Endothelial cell of umbilical vein (primary cell): ENCODE data around the gene NSD1. TPM values are rescaled to one million over a fixed set of nuclear protein-coding genes. Genes with fewer than 3 reads are reported as not detected.

Experiments used
- BruUV-seq: library from RNA; stranded (reverse); fragments of 400-500 nt; replicated peaks from 2 replicates; lab custom pipeline; 2021; lab: Mats Ljungman, UMichigan
- CTCF ChIA-PET: fragments of 300-600, 350-600 bp; sonication (Branson Sonifier 250); formaldehyde crosslinking; loops from one replicate; lab custom pipeline; 2021; ENCODE audit warnings: antibody characterized with exemption, inconsistent platforms; lab: Charles Lee
- POLR2A ChIA-PET: fragments of 300-600, 350-600 bp; sonication (Branson Sonifier 250); formaldehyde crosslinking; loops from one replicate; lab custom pipeline; 2021; ENCODE audit warnings: antibody characterized with exemption, inconsistent platforms; lab: Charles Lee
- DNase-seq: peaks from one replicate; pipeline ENCODE4 v3.0.0-alpha.2; 2011; ENCODE audit warnings: low read depth, low spot score
- FAIRE-seq: peaks from 2 replicates; lab custom pipeline; 2011; peaks lifted over from hg19 to GRCh38; lab: Jason Lieb, UNC
- H2AFZ ChIP-seq: 2 replicates; pipeline ENCODE4 v1.6.0; 2012; ENCODE audit warnings: low read depth, low read length, control low read depth, inconsistent platforms
- H3K27ac ChIP-seq: 2 replicates; pipeline ENCODE4 v1.5.1; 2011; ENCODE audit warnings: low read depth, mild to moderate bottlenecking, control low read depth, low read length, moderate library complexity; ENCODE audit not compliant: insufficient read depth
- H3K27me3 ChIP-seq, 2 experiments: 2 replicates each; pipeline versions ENCODE4 v1.6.0 to v1.6.1; 2011; ENCODE audit warnings: low read length in 2 of 2, mixed read lengths in 1 of 2; ENCODE audit not compliant: control insufficient read depth in 2 of 2, insufficient read depth in 2 of 2
- H3K36me3 ChIP-seq, 2 experiments: 2 replicates in 1 of 2; 3 replicates in 1 of 2; pipeline ENCODE4 v1.5.1; 2011; ENCODE audit warnings: low read length in 2 of 2, mild to moderate bottlenecking in 1 of 2, moderate library complexity in 1 of 2; ENCODE audit not compliant: control insufficient read depth in 2 of 2, insufficient read depth in 2 of 2; ENCODE audit errors: extremely low read depth in 1 of 2
- H3K4me1 ChIP-seq: 3 replicates; pipeline ENCODE4 v1.5.1; 2011; ENCODE audit warnings: mild to moderate bottlenecking, low read length; ENCODE audit not compliant: control insufficient read depth, insufficient read depth; ENCODE audit errors: extremely low read depth
- H3K4me2 ChIP-seq: 2 replicates; pipeline ENCODE4 v1.6.1; 2011; ENCODE audit warnings: low read length, control low read depth, mixed read lengths; ENCODE audit not compliant: insufficient read depth
- H3K4me3 ChIP-seq, 3 experiments: fragments of 200-600 bp in 1 of 3; sonication (generic), shearing (Covaris generic) in 1 of 3; replicated peaks in 1 of 3; 2 replicates each; pipeline ENCODE4 v1.5.1; 2011 to 2016; ENCODE audit warnings: control low read depth in 3 of 3, low read length in 3 of 3, mild to moderate bottlenecking in 2 of 3, inconsistent platforms in 1 of 3, low read depth in 1 of 3, moderate library complexity in 1 of 3; ENCODE audit not compliant: insufficient read depth in 1 of 3
- H3K79me2 ChIP-seq: 2 replicates; pipeline ENCODE4 v1.6.0; 2012; ENCODE audit warnings: low read length, inconsistent platforms; ENCODE audit not compliant: control insufficient read depth, insufficient read depth
- H3K9ac ChIP-seq: replicated peaks from 2 replicates; pipeline ENCODE3; 2011; ENCODE audit warnings: low read length, control low read depth; ENCODE audit not compliant: insufficient read depth; ENCODE audit errors: extremely low read depth
- H3K9me1 ChIP-seq: replicated peaks from 3 replicates; pipeline ENCODE4 v1.6.0; 2011; ENCODE audit warnings: mild to moderate bottlenecking, low read length; ENCODE audit not compliant: control insufficient read depth, insufficient read depth; ENCODE audit errors: extremely low read depth
- H3K9me3 ChIP-seq: replicated peaks from 2 replicates; pipeline ENCODE4 v1.5.1; 2012; ENCODE audit warnings: low read length, inconsistent platforms; ENCODE audit not compliant: control insufficient read depth, insufficient read depth
- H4K20me1 ChIP-seq: replicated peaks from 2 replicates; pipeline ENCODE3; 2011; ENCODE audit warnings: mild to moderate bottlenecking, low read length; ENCODE audit not compliant: control insufficient read depth, insufficient read depth; ENCODE audit errors: extremely low read depth
- CTCF ChIP-seq, 2 donors: IDR thresholded peaks; 1 replicate in 1 of 2; 2 replicates in 1 of 2; pipeline ENCODE4 v1.5.1; 2011; ENCODE audit warnings: low read length in 2 of 2, mild to moderate bottlenecking in 2 of 2, moderate library complexity in 2 of 2, control low read depth in 1 of 2, inconsistent platforms in 1 of 2, low read depth in 1 of 2; ENCODE audit not compliant: insufficient read depth in 1 of 2; ENCODE audit errors: extremely low read depth in 1 of 2
- EZH2 ChIP-seq: IDR thresholded peaks from 2 replicates; pipeline ENCODE4 v1.6.1; 2012; ENCODE audit warnings: borderline replicate concordance, low read depth, mild to moderate bottlenecking, moderate library complexity, low read length, inconsistent platforms; ENCODE audit not compliant: severe bottlenecking
- FOS ChIP-seq: IDR thresholded peaks from 2 replicates; pipeline ENCODE4 v1.6.1; 2011; ENCODE audit warnings: mild to moderate bottlenecking, low read length, moderate library complexity, borderline replicate concordance; ENCODE audit not compliant: insufficient read depth
- GATA2 ChIP-seq: IDR thresholded peaks from 2 replicates; pipeline ENCODE4 v1.7.0; 2011; ENCODE audit warnings: low read depth, mild to moderate bottlenecking, moderate library complexity, mixed read lengths, low read length; ENCODE audit not compliant: insufficient read length, insufficient read depth
- JUN ChIP-seq: IDR thresholded peaks from 2 replicates; pipeline ENCODE4 v1.6.1; 2011; ENCODE audit warnings: borderline replicate concordance, low read depth; ENCODE audit not compliant: insufficient read length, insufficient read depth
- MAX ChIP-seq: IDR thresholded peaks from 2 replicates; pipeline ENCODE4 v1.6.1; 2011; ENCODE audit not compliant: insufficient read depth, insufficient read length
- MYC ChIP-seq: IDR thresholded peaks from one replicate; pipeline ENCODE4 v1.6.1; 2011; ENCODE audit warnings: mild to moderate bottlenecking, low read depth, low read length
- POLR2A ChIP-seq: IDR thresholded peaks from 2 replicates; pipeline ENCODE4 v1.6.1; 2012; ENCODE audit warnings: low read depth, mild to moderate bottlenecking, control low read depth, low read length
- POLR2AphosphoS5 ChIP-seq: IDR thresholded peaks from 2 replicates; pipeline ENCODE4 v1.6.1; 2012; ENCODE audit warnings: low read depth, mild to moderate bottlenecking, control low read depth, low read length, moderate library complexity; ENCODE audit not compliant: insufficient read depth
- dilution Hi-C: fragments of 300-500 bp; cut with MboI; formaldehyde crosslinking; loops from one replicate; pipeline ENCODE4 v1.15.0; 2019; ENCODE audit warnings: low sequenced_read_pairs; ENCODE audit not compliant: extremely low pct_ligation_motif_present
- intact Hi-C: fragments of 100-400 bp; cut with micrococcal nuclease; formaldehyde crosslinking; loops from one replicate; pipeline ENCODE4 v1.10.0; 2022
- polyA plus RNA-seq, 4 experiments: library from polyadenylated mRNA; depleted of rRNA in 3 of 4; stranded (reverse) in 3 of 4; unstranded in 1 of 4; fragments of >200 nt; gene quantifications; 2 replicates each; pipeline versions ENCODE4 v1.2.1 to v1.2.3, GENCODE V29; 2011 to 2012; ENCODE audit warnings: missing spikeins in 1 of 4
- total RNA-seq: library from RNA; stranded (reverse); gene quantifications from 2 replicates; pipeline ENCODE4 v1.2.3, GENCODE V29; 2021

The NSD1 gene
- total and polyA plus RNA-seq, 2 donors (not counting 3 experiments of a cell fraction or from before 2014, with no cell fraction given) = 14.4 to 90.4 TPM

- no peak for DNase-seq
- no TSS peak for BruUV-seq
- no peaks in the 10 kb centered on the region for H3K27me3 ChIP-seq
- H3K4me1 ChIP-seq = no peaks in the 10 kb centered on the region
- POLR2A ChIA-PET = no interaction called here
- no peaks in the 10 kb centered on the region for H3K9me3 ChIP-seq
- no peak for FAIRE-seq
- no peaks in the 10 kb centered on the region for H3K9me1 ChIP-seq
- no peaks in the 10 kb centered on the region for H3K79me2 ChIP-seq
- no peaks in the 10 kb centered on the region for H4K20me1 ChIP-seq
- TF ChIP-seq CTCF (IDR thresholded peaks at IDR 0.05; ENCODE audit: extremely low read depth in 1 of 2, insufficient read depth in 1 of 2, low read depth in 1 of 2, low read length in 2 of 2) (no peak), GATA2 (no peak), EZH2 (no peak), FOS (no peak), POLR2AphosphoS5 (no peak), POLR2A (no peak), MYC (no peak), JUN (no peak), MAX (no peak)
- peaks cover 12 to 16% of the 10 kb centered on the region in 2 experiments for H3K36me3 ChIP-seq
- no peak overlapping the region for H3K4me3 ChIP-seq
- dilution Hi-C loops = no loop called here
- CTCF ChIA-PET = interaction anchor here (1.0 to 2.3 kb wide), 4 partner anchors 10 to 151 kb away, joined by 3 to 8 read pairs (median 3); no protein-coding TSS in a partner anchor
- no peak overlapping the region for H3K4me2 ChIP-seq
- H3K9ac ChIP-seq = no peak overlapping the region
- intact Hi-C loops = no loop called here
- no peak overlapping the region for H2AFZ ChIP-seq
- H3K27ac ChIP-seq = no peak overlapping the region
Measured at GRCh38 chr5:177264178-177264577, 130.6 kb downstream of the NSD1 start.
